ENCODE results near the gene OR1J4. TPM values are rescaled to one million over a fixed set of nuclear protein-coding genes. Genes with fewer than 3 reads are reported as not detected.

Gene OR1J4
- total RNA-seq, 4 donors from 2014 or later, result not detected

DNA sequence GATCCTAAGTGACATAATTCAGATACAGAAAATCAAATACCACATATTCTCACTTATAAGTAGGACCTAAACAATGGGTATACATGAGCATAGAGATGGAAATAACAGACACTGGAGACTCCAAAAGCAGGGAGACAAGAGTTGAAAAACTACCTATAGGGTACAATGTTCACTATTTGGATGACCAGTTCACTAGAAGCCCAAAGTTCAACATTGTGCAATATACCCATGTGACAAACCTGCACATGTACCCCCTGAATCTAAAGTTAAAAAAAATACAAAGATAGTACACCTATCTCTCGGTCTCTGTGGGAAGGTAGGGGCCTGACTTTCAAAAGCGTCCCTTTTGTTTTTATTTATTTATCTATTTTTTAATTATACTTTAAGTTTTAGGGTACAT lies 19.8 kb downstream of the OR1J4 start:
- intact Hi-C loops (cut with DNase I; ENCODE audit: low total_unique reads) (no loop called here), in situ Hi-C loops (cut with MboI; ENCODE audit: low sequenced_read_pairs in 4 of 4) (no loop called here)
- ATAC-seq (no peak), DNase-seq (no peak)
- no peak overlapping the region for H3K27ac ChIP-seq
- H3K4me1 ChIP-seq, result no peaks in the 10 kb centered on the region
- H3K36me3 ChIP-seq, result no peaks in the 10 kb centered on the region
- no peak overlapping the region for H3K4me3 ChIP-seq
- no peaks in the 10 kb centered on the region for H3K27me3 ChIP-seq
- H3K9me3 ChIP-seq, result no peaks in the 10 kb centered on the region
- TF ChIP-seq, protein P1, sequence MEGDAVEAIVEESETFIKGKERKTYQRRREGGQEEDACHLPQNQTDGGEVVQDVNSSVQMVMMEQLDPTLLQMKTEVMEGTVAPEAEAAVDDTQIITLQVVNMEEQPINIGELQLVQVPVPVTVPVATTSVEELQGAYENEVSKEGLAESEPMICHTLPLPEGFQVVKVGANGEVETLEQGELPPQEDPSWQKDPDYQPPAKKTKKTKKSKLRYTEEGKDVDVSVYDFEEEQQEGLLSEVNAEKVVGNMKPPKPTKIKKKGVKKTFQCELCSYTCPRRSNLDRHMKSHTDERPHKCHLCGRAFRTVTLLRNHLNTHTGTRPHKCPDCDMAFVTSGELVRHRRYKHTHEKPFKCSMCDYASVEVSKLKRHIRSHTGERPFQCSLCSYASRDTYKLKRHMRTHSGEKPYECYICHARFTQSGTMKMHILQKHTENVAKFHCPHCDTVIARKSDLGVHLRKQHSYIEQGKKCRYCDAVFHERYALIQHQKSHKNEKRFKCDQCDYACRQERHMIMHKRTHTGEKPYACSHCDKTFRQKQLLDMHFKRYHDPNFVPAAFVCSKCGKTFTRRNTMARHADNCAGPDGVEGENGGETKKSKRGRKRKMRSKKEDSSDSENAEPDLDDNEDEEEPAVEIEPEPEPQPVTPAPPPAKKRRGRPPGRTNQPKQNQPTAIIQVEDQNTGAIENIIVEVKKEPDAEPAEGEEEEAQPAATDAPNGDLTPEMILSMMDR (IDR thresholded peaks at IDR 0.05 in 4 of 5, conservative IDR thresholded peaks at IDR 0.05 in 1 of 5), result no peak
- TF ChIP-seq POLR2A (IDR thresholded peaks at IDR 0.05), result no peak

DNA sequence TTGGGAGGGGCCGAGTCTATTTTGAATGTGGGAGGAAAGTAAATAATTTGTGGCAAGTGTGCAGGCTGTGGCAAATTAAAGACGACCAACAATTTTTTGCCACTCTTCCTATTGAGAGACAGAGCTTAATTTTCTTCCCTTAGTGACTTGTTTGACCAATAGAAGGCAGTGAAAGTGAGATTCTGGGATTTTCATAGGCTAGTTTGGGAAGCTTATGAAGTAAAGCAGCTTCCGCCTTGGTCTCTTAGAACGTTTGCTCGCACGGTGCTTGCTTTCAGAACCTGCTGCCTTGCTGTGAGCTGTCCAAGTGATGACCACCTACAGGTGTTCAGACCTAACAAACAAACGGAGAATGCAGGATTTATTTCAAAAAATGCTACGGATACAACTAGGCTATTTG lies 27.3 kb downstream of the OR1J4 start:
- no peaks in the 10 kb centered on the region for H3K4me1 ChIP-seq
- no peak for ATAC-seq
- H3K27me3 ChIP-seq, result no peaks in the 10 kb centered on the region
- no peaks in the 10 kb centered on the region for H3K9me3 ChIP-seq
- H3K36me3 ChIP-seq, result no peaks in the 10 kb centered on the region
- in situ Hi-C loops (cut with MboI; ENCODE audit: low sequenced_read_pairs in 4 of 4) (no loop called here), intact Hi-C loops (cut with DNase I; ENCODE audit: low total_unique reads) (no loop called here)
- TF ChIP-seq POLR2A (IDR thresholded peaks at IDR 0.05), result no peak
- TF ChIP-seq, protein P1 (IDR thresholded peaks at IDR 0.05 in 4 of 5, conservative IDR thresholded peaks at IDR 0.05 in 1 of 5), result no peak
- H3K4me3 ChIP-seq, result no peak overlapping the region
- no peak for DNase-seq
- no peak overlapping the region for H3K27ac ChIP-seq

DNA sequence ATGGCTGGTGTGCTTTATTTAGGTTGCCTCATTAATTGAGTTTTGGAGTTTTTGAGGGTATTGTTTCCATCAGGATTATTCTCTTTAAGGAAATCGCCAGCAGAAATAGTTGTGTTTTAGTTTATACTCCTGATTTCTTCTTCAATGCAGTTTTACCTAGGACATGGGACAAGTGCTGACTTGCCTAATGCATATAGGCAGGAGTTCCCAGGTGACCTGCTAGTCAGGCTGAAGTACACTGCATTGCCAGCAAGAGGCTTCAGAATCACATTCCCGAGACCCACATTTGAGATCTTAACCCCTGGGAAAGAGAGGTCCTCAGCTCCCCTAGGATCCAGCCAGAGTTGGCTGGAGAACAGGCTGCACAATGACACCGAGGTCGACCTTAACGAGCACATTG lies 32.4 kb downstream of the OR1J4 start:
- TF ChIP-seq, protein P1 (IDR thresholded peaks at IDR 0.05 in 4 of 5, conservative IDR thresholded peaks at IDR 0.05 in 1 of 5), result no peak
- TF ChIP-seq POLR2A (IDR thresholded peaks at IDR 0.05), result no peak
- Histone ChIP-seq H3K36me3 (no peaks in the 10 kb centered on the region), H3K4me1 (no peaks in the 10 kb centered on the region), H3K27me3 (no peaks in the 10 kb centered on the region), H3K27ac (no peak overlapping the region), H3K4me3 (no peak overlapping the region), H3K9me3 (no peaks in the 10 kb centered on the region)
- DNase-seq (no peak), ATAC-seq (no peak)
- intact Hi-C loops (cut with DNase I; ENCODE audit: low total_unique reads) (no loop called here), in situ Hi-C loops (cut with MboI; ENCODE audit: low sequenced_read_pairs in 4 of 4) (no loop called here)

DNA sequence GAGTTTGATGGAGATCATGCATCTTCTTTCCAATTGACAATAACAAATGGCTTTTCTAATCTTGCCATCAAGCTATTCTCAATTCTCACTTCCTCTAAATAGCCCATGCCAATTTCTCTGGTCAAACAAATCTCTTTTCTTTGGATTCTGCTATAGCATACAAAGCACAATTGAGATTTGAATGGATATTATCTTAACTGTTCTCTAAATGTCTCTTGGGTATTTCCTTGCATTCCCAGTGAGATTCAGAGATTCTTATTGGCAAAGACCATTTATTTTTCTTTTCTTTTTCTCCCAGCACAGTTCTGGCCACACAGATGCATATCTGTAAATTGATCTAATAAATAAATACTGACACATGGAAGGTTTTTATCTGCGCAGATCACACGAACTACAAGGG lies 33.9 kb downstream of the OR1J4 start, which contains the start of gene OR1N2:
TSS of gene OR1N2 (plus strand) at position 301 of the 400 bp plus-strand sequence. CDS start 100 bp downstream, outside the sequence.
- H3K4me1 ChIP-seq, result no peaks in the 10 kb centered on the region
- H3K27me3 ChIP-seq, result no peaks in the 10 kb centered on the region
- ATAC-seq (no peak), DNase-seq (no peak)
- no peak for TF ChIP-seq POLR2A (IDR thresholded peaks at IDR 0.05)
- TF ChIP-seq, protein P1 (IDR thresholded peaks at IDR 0.05 in 4 of 5, conservative IDR thresholded peaks at IDR 0.05 in 1 of 5), result no peak
- in situ Hi-C loops (cut with MboI; ENCODE audit: low sequenced_read_pairs in 4 of 4), result no loop called here
- H3K9me3 ChIP-seq, result no peaks in the 10 kb centered on the region
- no peaks in the 10 kb centered on the region for H3K36me3 ChIP-seq
- no peak within 1 kb of the TSS for H3K4me3 ChIP-seq
- intact Hi-C loops (cut with DNase I; ENCODE audit: low total_unique reads), result no loop called here
- no peak within 1 kb of the TSS for H3K27ac ChIP-seq

DNA sequence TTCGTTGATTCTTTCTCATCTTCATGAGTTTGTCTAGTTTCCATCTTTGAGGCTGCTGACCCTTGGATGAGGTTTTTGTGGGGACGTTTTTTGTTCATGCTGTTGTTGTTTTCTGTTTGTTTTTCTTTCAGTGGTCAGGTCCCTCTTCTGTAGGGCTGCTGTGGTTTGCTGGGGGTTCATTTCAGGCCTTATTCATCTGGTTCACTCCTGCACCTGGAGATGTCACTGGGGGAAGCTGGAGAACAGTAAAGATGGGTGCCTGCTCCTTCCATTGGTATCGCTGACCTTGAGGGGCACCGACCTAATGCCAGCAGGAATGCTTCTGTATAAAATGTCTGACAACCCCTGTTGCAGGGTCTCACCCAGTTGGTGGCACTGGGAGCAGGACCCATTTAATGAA lies 42.5 kb downstream of the OR1J4 start:
- Histone ChIP-seq H3K4me3 (no peak overlapping the region), H3K27me3 (no peaks in the 10 kb centered on the region), H3K27ac (no peak overlapping the region), H3K9me3 (no peaks in the 10 kb centered on the region), H3K4me1 (no peaks in the 10 kb centered on the region), H3K36me3 (no peaks in the 10 kb centered on the region)
- TF ChIP-seq POLR2A (IDR thresholded peaks at IDR 0.05), result no peak
- TF ChIP-seq, protein P1 (IDR thresholded peaks at IDR 0.05 in 4 of 5, conservative IDR thresholded peaks at IDR 0.05 in 1 of 5), result no peak
- intact Hi-C loops (cut with DNase I; ENCODE audit: low total_unique reads) (no loop called here), in situ Hi-C loops (cut with MboI; ENCODE audit: low sequenced_read_pairs in 4 of 4) (no loop called here)
- DNase-seq, result no peak
- no peak for ATAC-seq

Data from gastrocnemius medialis (tissue), 4 donors.